ENCODE data around the gene DOK7. TPM values are rescaled to one million over a fixed set of nuclear protein-coding genes. Genes with fewer than 3 reads are reported as not detected.

The DOK7 gene
- total RNA-seq, 1 experiment from 2014 or later = 0.26 TPM

GRCh38 chr4:3466691-3467600 is 3.8 kb downstream of the DOK7 start:
- Histone ChIP-seq H3K79me2 (ENCODE audit: insufficient read depth, low read length) (no peaks in the 10 kb centered on the region), H3T11ph (ENCODE audit: low read length) (no peak overlapping the region), H2BK15ac (ENCODE audit: low read depth, low read length) (no peak overlapping the region), H3K9me3 (ENCODE audit: control insufficient read depth, low read depth, low read length) (no peaks in the 10 kb centered on the region), H3K23me2 (ENCODE audit: insufficient read length, low read depth, low read length, poor library complexity, severe bottlenecking) (no peaks in the 10 kb centered on the region), H2BK20ac (ENCODE audit: low read depth, low read length, poor library complexity, severe bottlenecking) (no peak overlapping the region), H2BK120ac (ENCODE audit: low read depth, low read length, poor library complexity, severe bottlenecking) (no peak overlapping the region), H3K27ac (ENCODE audit: insufficient read length, low read depth, low read length) (no peak overlapping the region), H4K5ac (ENCODE audit: insufficient read length, low read depth, low read length) (no peak overlapping the region), H2AFZ (ENCODE audit: low read length) (no peak overlapping the region), H3K4me2 (ENCODE audit: insufficient read depth, insufficient read length, low read length) (no peak overlapping the region), H3K18ac (ENCODE audit: insufficient read length, low read depth, low read length) (no peak overlapping the region), H3K4ac (ENCODE audit: low read depth, low read length) (no peak overlapping the region), H4K20me1 (ENCODE audit: control insufficient read depth, insufficient read depth, insufficient read length) (no peaks in the 10 kb centered on the region), H4K91ac (ENCODE audit: insufficient read length, low read depth, low read length) (no peak overlapping the region), H3K56ac (ENCODE audit: insufficient read length, low read depth, low read length) (no peak overlapping the region), H2AK5ac (ENCODE audit: insufficient read length, low read length) (no peak overlapping the region), H3K23ac (ENCODE audit: insufficient read length, low read depth, low read length) (no peak overlapping the region), H3K27me3 (ENCODE audit: insufficient read depth, low read length) (peaks cover 6% of the 10 kb centered on the region; the same call in 1 of the 2 replicates), H4K8ac (replicated peaks; ENCODE audit: insufficient read length, low read depth, low read length) (no peak overlapping the region), H2BK5ac (ENCODE audit: insufficient read length, low read length) (no peak overlapping the region), H3K79me1 (ENCODE audit: insufficient read depth, low read depth, low read length, poor library complexity, severe bottlenecking) (no peaks in the 10 kb centered on the region), H3K9ac (ENCODE audit: extremely low read depth, insufficient read length, low read length) (no peak overlapping the region), H3K14ac (ENCODE audit: insufficient read depth, low read length) (peak overlapping the region; percentile 3; the same call in 1 of the 2 replicates), H2BK12ac (ENCODE audit: insufficient read length, low read depth, low read length) (no peak overlapping the region), H3K4me1 (ENCODE audit: insufficient read depth, low read length) (no peaks in the 10 kb centered on the region)
- no peaks in the 10 kb centered on the region for H3K36me3 Mint-ChIP-seq (ENCODE audit: insufficient read depth in 1 of 3, low read depth in 3 of 3)
- H3K27ac Mint-ChIP-seq = no peak overlapping the region
- DNase-seq = no peak
- H3K4me1 Mint-ChIP-seq = peaks cover 6 to 9% of the 10 kb centered on the region in 2 experiments; a peak in 1 of 4 replicates
- H3K9me3 Mint-ChIP-seq = no peaks in the 10 kb centered on the region
- H3K4me3 Mint-ChIP-seq = no peak overlapping the region
- H3K27me3 Mint-ChIP-seq (ENCODE audit: low read depth) = peaks cover 60% of the 10 kb centered on the region
- no peak; the same call in 2 of the 3 replicates for TF ChIP-seq CTCF (conservative IDR thresholded peaks at IDR 0.05)
- WGBS (ENCODE audit: extremely low coverage, insufficient read length, low lambda C conversion rate) = no CpG with 5 or more reads among the region's 40 CpGs

Data from H9 (cell line).